BJ (cell line): ENCODE measurements around the gene LRRN2. TPM values are rescaled to one million over a fixed set of nuclear protein-coding genes. Genes with fewer than 3 reads are reported as not detected.

Experiments
- CTCF ChIA-PET: fragments of 350-600 bp; formaldehyde crosslinking; extraction: SDS; loops from one replicate; lab custom pipeline; 2021; ENCODE audit warnings: antibody characterized with exemption, inconsistent platforms; lab: Yijun Ruan, JAX
- POLR2A ChIA-PET: fragments of 300-600 bp; sonication (Branson Sonifier 250); formaldehyde crosslinking; extraction: SDS; loops from one replicate; lab custom pipeline; 2021; ENCODE audit warnings: antibody characterized with exemption; lab: Charles Lee
- DNase-seq: peaks from one replicate; pipeline ENCODE4 v3.0.0-alpha.2; 2011; ENCODE audit warnings: low read depth
- H3K27me3 ChIP-seq: 2 replicates; pipeline ENCODE4 v1.6.0; 2011; ENCODE audit warnings: low read length; ENCODE audit not compliant: control insufficient read depth, insufficient read depth
- H3K36me3 ChIP-seq: 2 replicates; pipeline ENCODE4 v1.5.1; 2011; ENCODE audit warnings: low read length; ENCODE audit not compliant: control insufficient read depth, insufficient read depth
- H3K4me3 ChIP-seq: 2 replicates; pipeline ENCODE4 v1.5.1; 2011; ENCODE audit warnings: low read depth, mild to moderate bottlenecking, control low read depth, low read length
- polyA plus RNA-seq: library from polyadenylated mRNA; depleted of rRNA; stranded (reverse); fragments of >200 nt; gene quantifications from 2 replicates; pipeline ENCODE4 v1.2.3, GENCODE V29; 2011
- TF ChIP-seq, protein P1 (sequence below): IDR thresholded peaks from 2 replicates; pipeline ENCODE4 v1.5.1; 2011; ENCODE audit warnings: low read depth, mild to moderate bottlenecking, control low read depth, inconsistent platforms, low read length, moderate library complexity; ENCODE audit not compliant: insufficient read depth

LRRN2 gene
- polyA plus RNA-seq, 1 experiment: not detected

DNA sequence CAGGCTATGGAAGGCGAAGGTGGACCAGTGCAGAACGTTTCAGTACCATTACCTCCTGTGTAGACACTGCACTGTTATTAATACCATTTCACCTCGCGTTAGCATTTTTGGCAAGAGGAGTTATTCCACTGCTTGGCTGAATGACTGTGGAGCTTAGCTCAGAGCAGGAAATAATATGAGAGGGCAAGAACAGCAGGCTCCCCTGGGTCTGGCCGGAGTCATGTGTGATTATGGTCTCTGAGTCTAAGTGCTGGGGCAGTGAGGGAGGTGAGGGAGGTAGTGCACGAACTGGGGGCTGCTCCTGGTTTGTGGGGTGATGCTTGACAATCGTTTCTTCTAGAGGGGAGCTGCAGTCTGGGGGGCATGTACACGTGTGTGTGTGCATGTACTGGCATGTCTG, 86.4 kb downstream of the LRRN2 start:
- Histone ChIP-seq H3K36me3 (no peaks in the 10 kb centered on the region), H3K27me3 (peaks cover 15% of the 10 kb centered on the region), H3K4me3 (no peak overlapping the region)
- ChIA-PET CTCF (no interaction called here), POLR2A (no interaction called here)
- TF ChIP-seq, protein P1, sequence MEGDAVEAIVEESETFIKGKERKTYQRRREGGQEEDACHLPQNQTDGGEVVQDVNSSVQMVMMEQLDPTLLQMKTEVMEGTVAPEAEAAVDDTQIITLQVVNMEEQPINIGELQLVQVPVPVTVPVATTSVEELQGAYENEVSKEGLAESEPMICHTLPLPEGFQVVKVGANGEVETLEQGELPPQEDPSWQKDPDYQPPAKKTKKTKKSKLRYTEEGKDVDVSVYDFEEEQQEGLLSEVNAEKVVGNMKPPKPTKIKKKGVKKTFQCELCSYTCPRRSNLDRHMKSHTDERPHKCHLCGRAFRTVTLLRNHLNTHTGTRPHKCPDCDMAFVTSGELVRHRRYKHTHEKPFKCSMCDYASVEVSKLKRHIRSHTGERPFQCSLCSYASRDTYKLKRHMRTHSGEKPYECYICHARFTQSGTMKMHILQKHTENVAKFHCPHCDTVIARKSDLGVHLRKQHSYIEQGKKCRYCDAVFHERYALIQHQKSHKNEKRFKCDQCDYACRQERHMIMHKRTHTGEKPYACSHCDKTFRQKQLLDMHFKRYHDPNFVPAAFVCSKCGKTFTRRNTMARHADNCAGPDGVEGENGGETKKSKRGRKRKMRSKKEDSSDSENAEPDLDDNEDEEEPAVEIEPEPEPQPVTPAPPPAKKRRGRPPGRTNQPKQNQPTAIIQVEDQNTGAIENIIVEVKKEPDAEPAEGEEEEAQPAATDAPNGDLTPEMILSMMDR: no peak
- no peak for DNase-seq

DNA sequence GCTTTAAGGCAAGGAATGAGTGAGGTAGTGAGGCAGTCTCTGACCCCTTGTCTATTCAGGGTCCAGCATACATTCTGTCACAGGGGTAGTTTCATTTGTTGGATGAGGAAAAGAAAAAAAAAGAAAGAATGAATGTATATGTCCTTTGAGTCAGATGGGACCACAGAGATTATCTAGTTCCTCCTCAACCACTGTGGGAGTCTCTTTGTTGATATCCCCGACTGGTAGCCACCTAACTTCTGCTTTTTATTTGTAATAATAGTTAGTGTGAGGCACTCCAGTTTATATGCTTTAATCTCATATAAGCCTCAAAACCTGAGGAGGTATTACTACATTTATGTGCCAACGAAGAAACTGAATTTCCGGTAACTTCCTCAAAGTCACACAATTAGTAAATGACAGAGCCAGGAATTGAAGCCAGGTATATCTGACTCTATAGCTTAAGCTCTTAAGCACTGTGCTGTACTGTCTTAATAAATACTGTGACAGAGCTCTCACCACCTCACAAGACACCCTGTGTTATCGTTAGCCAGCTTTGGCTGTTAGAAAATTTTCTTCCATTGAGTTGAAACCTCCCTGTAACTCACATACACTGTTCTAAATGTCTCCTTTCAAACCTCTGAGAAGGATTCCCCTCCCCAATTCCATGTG, 87.1 kb downstream of the LRRN2 start:
- TF ChIP-seq, protein P1: no peak
- CTCF ChIA-PET: interaction anchor here (0.9 kb wide), 1 partner anchor 24 kb away, joined by 3 read pairs; no protein-coding TSS in a partner anchor
- POLR2A ChIA-PET: no interaction called here
- Histone ChIP-seq H3K36me3 (no peaks in the 10 kb centered on the region), H3K27me3 (peaks cover 15% of the 10 kb centered on the region), H3K4me3 (no peak overlapping the region)
- DNase-seq: no peak

DNA sequence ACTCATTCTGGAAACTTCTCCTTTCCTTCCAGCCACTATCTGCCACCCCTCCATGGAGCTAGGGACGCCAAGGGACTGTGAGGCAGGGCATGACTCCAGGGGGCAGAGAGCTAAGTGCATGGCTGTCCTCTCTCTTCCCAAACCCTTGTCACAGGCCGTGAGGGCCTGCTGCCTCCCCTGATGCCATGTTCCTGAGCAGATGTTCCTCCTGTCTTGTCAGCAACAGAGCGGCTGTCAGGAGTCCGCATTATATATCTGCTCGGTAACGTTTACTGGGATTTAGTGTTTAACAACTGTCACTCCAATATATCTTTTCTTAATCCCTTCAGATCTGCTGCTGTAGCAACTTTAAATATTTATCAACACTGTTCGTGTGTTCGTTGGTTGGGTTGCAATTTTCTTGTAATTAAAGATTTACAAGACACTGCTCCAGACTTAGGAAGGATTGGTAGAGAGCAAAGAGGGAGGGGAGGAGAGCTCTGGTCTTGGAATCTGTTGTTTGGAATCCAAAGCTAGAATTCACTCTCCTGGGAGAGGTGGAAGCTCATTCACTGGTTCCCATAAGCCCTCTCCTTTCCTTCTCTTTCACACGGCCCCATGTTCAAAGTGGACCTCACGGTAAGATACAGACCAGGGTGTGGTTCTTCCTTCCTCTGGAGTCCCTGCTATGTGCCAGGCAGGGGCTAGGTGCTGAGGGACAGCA, 93.1 kb downstream of the LRRN2 start:
- no peaks in the 10 kb centered on the region for H3K36me3 ChIP-seq
- no peak overlapping the region for H3K4me3 ChIP-seq
- POLR2A ChIA-PET: no interaction called here
- peaks cover 1% of the 10 kb centered on the region; the same call in 1 of the 2 replicates for H3K27me3 ChIP-seq
- TF ChIP-seq, protein P1: no peak
- CTCF ChIA-PET: interaction anchor here (0.6 to 2.3 kb wide), 5 partner anchors 18 to 233 kb away, joined by 3 to 9 read pairs (median 6); no protein-coding TSS in a partner anchor
- no peak for DNase-seq

DNA sequence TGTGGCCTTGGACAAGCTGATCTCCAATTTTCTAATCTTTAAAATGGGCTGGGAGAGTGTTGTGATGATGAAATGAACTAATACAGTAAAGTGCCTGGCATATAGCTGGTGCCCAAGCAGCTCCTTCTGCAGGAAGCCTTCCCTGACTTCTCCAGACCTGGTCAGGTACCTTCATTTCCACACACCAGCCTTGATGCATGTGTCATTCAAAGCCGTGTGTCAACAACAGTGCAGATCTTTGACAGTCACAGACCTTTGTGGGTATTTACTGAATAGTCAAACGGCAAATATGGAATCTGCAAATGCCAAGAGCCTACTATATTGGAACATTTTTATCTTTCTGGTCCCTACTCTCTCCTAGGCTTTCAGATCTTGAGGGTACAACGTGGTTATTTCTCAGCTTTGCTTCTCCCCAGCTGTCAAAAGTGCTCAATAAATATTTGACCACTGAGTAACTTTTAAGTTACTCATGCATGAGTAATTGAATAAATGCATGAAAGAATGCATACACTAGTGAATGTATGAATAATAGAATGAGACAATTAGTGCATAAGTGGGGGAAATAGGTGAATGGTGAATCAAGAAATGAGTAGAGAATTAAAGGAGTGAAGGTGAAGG, 94.0 kb downstream of the LRRN2 start:
- Histone ChIP-seq H3K4me3 (no peak overlapping the region), H3K36me3 (no peaks in the 10 kb centered on the region), H3K27me3 (no peaks in the 10 kb centered on the region; the same call in 1 of the 2 replicates)
- peak; percentile 33 for DNase-seq
- TF ChIP-seq, protein P1: no peak
- POLR2A ChIA-PET: no interaction called here
- CTCF ChIA-PET: interaction anchor here (0.6 to 2.3 kb wide), 5 partner anchors 17 to 233 kb away, joined by 3 to 9 read pairs (median 6); no protein-coding TSS in a partner anchor

DNA sequence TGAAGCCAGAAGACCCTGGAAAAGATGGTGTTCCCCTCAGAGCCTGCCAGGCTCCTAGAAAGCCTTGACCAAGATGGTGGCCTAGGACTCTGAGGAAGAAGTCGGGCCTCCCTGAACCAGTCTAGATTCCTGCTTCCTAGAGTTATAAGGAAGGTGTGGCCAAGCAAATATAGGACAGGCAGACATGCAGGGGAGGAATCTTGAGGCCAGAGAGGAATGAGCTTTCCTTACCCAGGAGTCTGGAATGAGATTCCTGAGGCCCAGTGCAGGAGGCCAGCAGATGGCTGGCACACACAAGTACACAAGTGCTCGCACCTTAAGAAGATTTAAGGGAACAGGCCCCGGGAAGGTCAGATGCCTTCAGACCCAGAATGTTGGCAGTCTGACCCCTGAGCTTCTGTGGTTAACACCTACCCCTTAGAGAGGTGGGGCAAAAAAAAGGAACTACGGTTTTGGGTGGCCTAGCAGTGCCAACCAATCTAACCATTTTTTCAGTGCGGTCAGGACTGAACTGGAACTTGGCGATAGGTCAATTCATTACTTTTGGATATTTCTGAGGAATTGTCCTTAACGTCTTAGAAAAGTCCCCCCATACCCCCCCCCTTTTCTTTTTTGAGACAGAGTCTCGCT, 96.0 kb downstream of the LRRN2 start:
- POLR2A ChIA-PET: no interaction called here
- H3K27me3 ChIP-seq: no peaks in the 10 kb centered on the region
- no peak overlapping the region for H3K4me3 ChIP-seq
- DNase-seq: peak; percentile 13
- H3K36me3 ChIP-seq: no peaks in the 10 kb centered on the region
- TF ChIP-seq, protein P1: no peak
- CTCF ChIA-PET: interaction anchor here (1.1 to 1.7 kb wide), 2 partner anchors 10 to 24 kb away, joined by 3 to 6 read pairs; no protein-coding TSS in a partner anchor
